HCT116 (cell line): ENCODE data around the gene POLR3A. TPM values are rescaled to one million over a fixed set of nuclear protein-coding genes. Genes with fewer than 3 reads are reported as not detected.

Experiments used
- ATAC-seq: fragments of 200-7000 bp; cut with Tn5 transposase; 2 replicates; pipeline ENCODE4 v1.9.1; 2020; ENCODE audit warnings: mild to moderate bottlenecking, moderate library complexity
- BruUV-seq: library from RNA; stranded (reverse); fragments of 400-500 nt; replicated peaks from 2 replicates; lab custom pipeline; 2021; lab: Mats Ljungman, UMichigan
- CTCF ChIA-PET: fragments of 300-600 bp; sonication (Branson Sonifier 250); formaldehyde crosslinking; loops from one replicate; lab custom pipeline; 2021; ENCODE audit warnings: antibody characterized with exemption; lab: Charles Lee
- POLR2A ChIA-PET: fragments of 300-600, 350-600 bp; sonication (Branson Sonifier 250); formaldehyde crosslinking; loops from one replicate; lab custom pipeline; 2021; ENCODE audit warnings: antibody characterized with exemption; lab: Charles Lee
- RAD21 ChIA-PET, 2 experiments: fragments of 300-600 bp; sonication (Branson Sonifier 250); formaldehyde crosslinking; loops; one replicate each; lab custom pipeline; 2023; ENCODE audit warnings: low total read pairs in 2 of 2; ENCODE audit not compliant: uncharacterized antibody in 2 of 2, unreplicated experiment in 2 of 2, low non-redundant PET in 1 of 2; lab: Charles Lee
- DNase-seq: peaks from one replicate; pipeline ENCODE4 v3.0.0-alpha.2; 2010; ENCODE audit warnings: low read depth, low spot score
- H2AFZ ChIP-seq: fragments of 200-600 bp; shearing (Covaris generic), sonication (generic); 2 replicates; pipeline ENCODE4 v1.6.1; 2017; ENCODE audit warnings: low read depth, mixed run types, mixed read lengths, antibody characterized with exemption, low read length; ENCODE audit not compliant: poor library complexity, severe bottlenecking
- H3K27ac ChIP-seq: 2 replicates; pipeline ENCODE4 v1.5.1; 2012; ENCODE audit warnings: low read depth, low read length
- H3K27me3 ChIP-seq: fragments of 200-600 bp; sonication (generic); 2 replicates; pipeline ENCODE4 v1.6.1; 2016; ENCODE audit warnings: mixed run types, low read length, mixed read lengths; ENCODE audit not compliant: insufficient read depth
- H3K36me3 ChIP-seq, 2 experiments: fragments of 200-500 bp in 1 of 2; fragments of 200-600 bp in 1 of 2; sonication (Bioruptor generic) in 1 of 2; sonication (generic) in 1 of 2; 2 replicates each; pipeline versions ENCODE4 v1.5.1 to v1.6.1; 2014 to 2016; ENCODE audit warnings: low read length in 2 of 2, inconsistent platforms in 1 of 2, mixed read lengths in 1 of 2, mixed run types in 1 of 2; ENCODE audit not compliant: insufficient read depth in 2 of 2, control insufficient read depth in 1 of 2
- H3K4me1 ChIP-seq, 2 experiments: fragments of 200-600 bp in 1 of 2; sonication (generic) in 1 of 2; 2 replicates each; pipeline versions ENCODE4 v1.5.1 to v1.6.1; 2012 to 2017; ENCODE audit warnings: low read length in 2 of 2, inconsistent platforms in 1 of 2, mild to moderate bottlenecking in 1 of 2, mixed read lengths in 1 of 2, mixed run types in 1 of 2, moderate library complexity in 1 of 2; ENCODE audit not compliant: insufficient read depth in 2 of 2, control insufficient read depth in 1 of 2
- H3K4me2 ChIP-seq: fragments of 200-600 bp; sonication (generic); 2 replicates; pipeline ENCODE4 v1.6.1; 2017; ENCODE audit warnings: mixed run types, low read length, mixed read lengths
- H3K4me3 ChIP-seq, 2 experiments: fragments of 200-600 bp in 1 of 2; sonication (generic) in 1 of 2; replicated peaks in 1 of 2; 2 replicates each; pipeline ENCODE4 v1.5.1; 2011 to 2016; ENCODE audit warnings: low read length in 2 of 2, control low read depth in 1 of 2, low read depth in 1 of 2, mild to moderate bottlenecking in 1 of 2, mixed read lengths in 1 of 2, mixed run types in 1 of 2
- H3K79me2 ChIP-seq: fragments of 200-600 bp; sonication (generic); 2 replicates; pipeline ENCODE4 v1.6.1; 2017; ENCODE audit warnings: mild to moderate bottlenecking, mixed run types, low read length, moderate library complexity, mixed read lengths; ENCODE audit not compliant: insufficient read depth
- H3K9ac ChIP-seq: fragments of 200-600 bp; sonication (generic); 2 replicates; pipeline ENCODE4 v1.6.1; 2016; ENCODE audit warnings: low read length, mixed read lengths
- H3K9me2 ChIP-seq: fragments of 200-600 bp; sonication (generic), shearing (Covaris generic); 2 replicates; pipeline ENCODE4 v1.6.1; 2017; ENCODE audit warnings: mixed run types, mild to moderate bottlenecking, moderate library complexity; ENCODE audit not compliant: insufficient read depth
- H3K9me3 ChIP-seq, 2 experiments: fragments of 200-500 bp in 1 of 2; fragments of 200-600 bp in 1 of 2; sonication (Bioruptor generic) in 1 of 2; sonication (generic) in 1 of 2; 2 replicates each; pipeline ENCODE4 v1.6.1; 2014 to 2017; ENCODE audit warnings: low read length in 2 of 2, mixed read lengths in 2 of 2, inconsistent platforms in 1 of 2, low read depth in 1 of 2, mild to moderate bottlenecking in 1 of 2, mixed run types in 1 of 2, moderate library complexity in 1 of 2; ENCODE audit not compliant: control insufficient read depth in 1 of 2, insufficient read depth in 1 of 2
- H4K20me1 ChIP-seq: fragments of 200-600 bp; sonication (generic), shearing (Covaris generic); 2 replicates; pipeline ENCODE4 v1.6.1; 2017; ENCODE audit warnings: mixed run types, mild to moderate bottlenecking, moderate library complexity; ENCODE audit not compliant: insufficient read depth
- ATF3 ChIP-seq: IDR thresholded peaks from 2 replicates; pipeline ENCODE4 v1.6.1; 2012
- CTCF ChIP-seq, 3 experiments: fragments of 200-600 bp in 1 of 3; sonication (generic) in 1 of 3; IDR thresholded peaks in 2 of 3; conservative IDR thresholded peaks in 1 of 3; 2 replicates each; pipeline ENCODE4 v1.5.1; 2012 to 2017; ENCODE audit warnings: low read depth in 2 of 3, low read length in 2 of 3, antibody characterized with exemption in 1 of 3, borderline replicate concordance in 1 of 3, control low read depth in 1 of 3, mild to moderate bottlenecking in 1 of 3, mixed read lengths in 1 of 3, mixed run types in 1 of 3, moderate library complexity in 1 of 3; ENCODE audit not compliant: insufficient read depth in 1 of 3
- EGR1 ChIP-seq: IDR thresholded peaks from 2 replicates; pipeline ENCODE4 v1.6.1; 2012; ENCODE audit warnings: low read depth
- ELF1 ChIP-seq: IDR thresholded peaks from 2 replicates; pipeline ENCODE4 v1.6.1; 2012; ENCODE audit warnings: low read depth, borderline replicate concordance
- MAX ChIP-seq: IDR thresholded peaks from 2 replicates; pipeline ENCODE4 v1.6.1; 2012
- REST ChIP-seq: IDR thresholded peaks from 2 replicates; pipeline ENCODE4 v1.6.1; 2012; ENCODE audit warnings: low read depth
- SP1 ChIP-seq: IDR thresholded peaks from 2 replicates; pipeline ENCODE4 v1.6.1; 2012; ENCODE audit warnings: low read depth
- SRF ChIP-seq: IDR thresholded peaks from 2 replicates; pipeline ENCODE4 v1.6.1; 2012; ENCODE audit warnings: low read depth
- TCF7L2 ChIP-seq: IDR thresholded peaks from 2 replicates; pipeline ENCODE4 v1.7.0; 2011; ENCODE audit warnings: borderline replicate concordance, inconsistent platforms; ENCODE audit not compliant: insufficient read depth, insufficient read length; ENCODE audit errors: extremely low read depth
- ZFX ChIP-seq: fragments of 450-650 bp; IDR thresholded peaks from 2 replicates; pipeline ENCODE4 v1.6.1; 2017
- ZNF274 ChIP-seq: fragments of 200-500 bp; sonication (Bioruptor generic); IDR thresholded peaks from 2 replicates; pipeline ENCODE4 v1.6.1; 2014; ENCODE audit warnings: mild to moderate bottlenecking, low read depth, low read length, inconsistent platforms
- intact Hi-C: fragments of 100-400 bp; cut with micrococcal nuclease; formaldehyde crosslinking; loops from 2 replicates; pipeline ENCODE4 v1.10.0; 2022
- total RNA-seq: library from RNA; stranded (reverse); gene quantifications from one replicate; pipeline ENCODE4 v1.2.1, GENCODE V29; 2021; ENCODE audit not compliant: unreplicated experiment

Gene POLR3A
- total RNA-seq, 1 experiment from 2014 or later = 26.6 TPM

GRCh38 chr10:78010278-78010677 lies 19.0 kb downstream of the POLR3A start:
- Histone ChIP-seq H3K36me3 (peaks cover 61 to 78% of the 10 kb centered on the region in 2 experiments), H3K79me2 (no peaks in the 10 kb centered on the region), H3K4me1 (no peaks in the 10 kb centered on the region), H4K20me1 (no peaks in the 10 kb centered on the region), H2AFZ (no peak overlapping the region), H3K27ac (no peak overlapping the region), H3K4me2 (no peak overlapping the region), H3K9me3 (no peaks in the 10 kb centered on the region), H3K4me3 (no peak overlapping the region), H3K9ac (no peak overlapping the region), H3K27me3 (no peaks in the 10 kb centered on the region), H3K9me2 (no peaks in the 10 kb centered on the region)
- BruUV-seq = no TSS peak
- POLR2A ChIA-PET = no interaction called here
- CTCF ChIA-PET = no interaction called here
- RAD21 ChIA-PET = no interaction called here
- intact Hi-C loops = no loop called here
- DNase-seq (no peak), ATAC-seq (no peak)
- TF ChIP-seq TCF7L2 (no peak), MAX (no peak), SP1 (no peak), SRF (no peak), REST (no peak), ZFX (no peak), ELF1 (no peak), ATF3 (no peak), EGR1 (no peak), CTCF (IDR thresholded peaks at IDR 0.05 in 2 of 3, conservative IDR thresholded peaks at IDR 0.05 in 1 of 3; ENCODE audit: borderline replicate concordance in 1 of 3, insufficient read depth in 1 of 3, low read depth in 2 of 3, low read length in 2 of 3) (no peak), ZNF274 (no peak)
